Measurements from ENCODE around the gene FABP7. TPM values are rescaled to one million over a fixed set of nuclear protein-coding genes. Genes with fewer than 3 reads are reported as not detected.

FABP7 gene
- total RNA-seq, 1 experiment from 2014 or later: not detected

GRCh38 chr6:122818866-122819265 lies 39.4 kb downstream of the FABP7 start:
- Mint-ChIP-seq H3K4me1 (ENCODE audit: low read depth, unreplicated experiment) (peaks cover 4% of the 10 kb centered on the region), H3K27ac (ENCODE audit: unreplicated experiment) (no peak overlapping the region), H3K27me3 (ENCODE audit: insufficient read depth, unreplicated experiment) (no peaks in the 10 kb centered on the region), H3K36me3 (ENCODE audit: insufficient read depth, unreplicated experiment) (no peaks in the 10 kb centered on the region), H3K4me3 (ENCODE audit: unreplicated experiment) (no peak overlapping the region), H3K9me3 (ENCODE audit: unreplicated experiment) (no peaks in the 10 kb centered on the region)
- no TSS peak for BruUV-seq (replicated peaks)
- ChIA-PET POLR2A (no interaction called here), CTCF (no interaction called here)
- intact Hi-C loops (cut with micrococcal nuclease; ENCODE audit: unreplicated experiment): no loop called here
- DNase-seq: no peak
- no peak overlapping the region for H3K4me3 ChIP-seq (ENCODE audit: low read depth, low read length)
- TF ChIP-seq, protein P1, sequence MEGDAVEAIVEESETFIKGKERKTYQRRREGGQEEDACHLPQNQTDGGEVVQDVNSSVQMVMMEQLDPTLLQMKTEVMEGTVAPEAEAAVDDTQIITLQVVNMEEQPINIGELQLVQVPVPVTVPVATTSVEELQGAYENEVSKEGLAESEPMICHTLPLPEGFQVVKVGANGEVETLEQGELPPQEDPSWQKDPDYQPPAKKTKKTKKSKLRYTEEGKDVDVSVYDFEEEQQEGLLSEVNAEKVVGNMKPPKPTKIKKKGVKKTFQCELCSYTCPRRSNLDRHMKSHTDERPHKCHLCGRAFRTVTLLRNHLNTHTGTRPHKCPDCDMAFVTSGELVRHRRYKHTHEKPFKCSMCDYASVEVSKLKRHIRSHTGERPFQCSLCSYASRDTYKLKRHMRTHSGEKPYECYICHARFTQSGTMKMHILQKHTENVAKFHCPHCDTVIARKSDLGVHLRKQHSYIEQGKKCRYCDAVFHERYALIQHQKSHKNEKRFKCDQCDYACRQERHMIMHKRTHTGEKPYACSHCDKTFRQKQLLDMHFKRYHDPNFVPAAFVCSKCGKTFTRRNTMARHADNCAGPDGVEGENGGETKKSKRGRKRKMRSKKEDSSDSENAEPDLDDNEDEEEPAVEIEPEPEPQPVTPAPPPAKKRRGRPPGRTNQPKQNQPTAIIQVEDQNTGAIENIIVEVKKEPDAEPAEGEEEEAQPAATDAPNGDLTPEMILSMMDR (IDR thresholded peaks at IDR 0.05; ENCODE audit: insufficient read depth in 1 of 2, low read depth in 1 of 2, low read length in 1 of 2, severe bottlenecking in 1 of 2, unreplicated experiment in 1 of 2): no peak
- no peaks in the 10 kb centered on the region for H3K4me1 ChIP-seq
- H3K9me3 ChIP-seq: no peaks in the 10 kb centered on the region
- H3K27me3 ChIP-seq (replicated peaks; ENCODE audit: control insufficient read depth, insufficient read depth, low read length): no peaks in the 10 kb centered on the region
- no peaks in the 10 kb centered on the region for H3K36me3 ChIP-seq (ENCODE audit: control insufficient read depth, insufficient read depth, low read length)

GRCh38 chr6:122821095-122821494 lies 41.6 kb downstream of the FABP7 start:
- intact Hi-C loops (cut with micrococcal nuclease; ENCODE audit: unreplicated experiment): no loop called here
- ChIA-PET CTCF (no interaction called here), POLR2A (no interaction called here)
- Histone ChIP-seq H3K36me3 (ENCODE audit: control insufficient read depth, insufficient read depth, low read length) (no peaks in the 10 kb centered on the region), H3K27me3 (replicated peaks; ENCODE audit: control insufficient read depth, insufficient read depth, low read length) (no peaks in the 10 kb centered on the region), H3K4me3 (ENCODE audit: low read depth, low read length) (no peak overlapping the region), H3K9me3 (no peaks in the 10 kb centered on the region), H3K4me1 (no peaks in the 10 kb centered on the region)
- Mint-ChIP-seq H3K9me3 (ENCODE audit: unreplicated experiment) (no peaks in the 10 kb centered on the region), H3K27ac (ENCODE audit: unreplicated experiment) (no peak overlapping the region), H3K36me3 (ENCODE audit: insufficient read depth, unreplicated experiment) (no peaks in the 10 kb centered on the region), H3K4me3 (ENCODE audit: unreplicated experiment) (no peak overlapping the region), H3K4me1 (ENCODE audit: low read depth, unreplicated experiment) (peaks cover 4% of the 10 kb centered on the region), H3K27me3 (ENCODE audit: insufficient read depth, unreplicated experiment) (no peaks in the 10 kb centered on the region)
- DNase-seq: no peak
- BruUV-seq (replicated peaks): no TSS peak
- TF ChIP-seq, protein P1 (IDR thresholded peaks at IDR 0.05; ENCODE audit: insufficient read depth in 1 of 2, low read depth in 1 of 2, low read length in 1 of 2, severe bottlenecking in 1 of 2, unreplicated experiment in 1 of 2): no peak

- no peaks in the 10 kb centered on the region for H3K9me3 ChIP-seq
- H3K36me3 ChIP-seq (ENCODE audit: control insufficient read depth, insufficient read depth, low read length): no peaks in the 10 kb centered on the region
- intact Hi-C loops (cut with micrococcal nuclease; ENCODE audit: unreplicated experiment): no loop called here
- no peaks in the 10 kb centered on the region for H3K4me1 ChIP-seq
- H3K36me3 Mint-ChIP-seq (ENCODE audit: insufficient read depth, unreplicated experiment): no peaks in the 10 kb centered on the region
- H3K9me3 Mint-ChIP-seq (ENCODE audit: unreplicated experiment): peaks cover 9% of the 10 kb centered on the region
- ChIA-PET CTCF (no interaction called here), POLR2A (no interaction called here)
- H3K4me1 Mint-ChIP-seq (ENCODE audit: low read depth, unreplicated experiment): no peaks in the 10 kb centered on the region
- H3K27me3 ChIP-seq (replicated peaks; ENCODE audit: control insufficient read depth, insufficient read depth, low read length): no peaks in the 10 kb centered on the region
- H3K27ac Mint-ChIP-seq (ENCODE audit: unreplicated experiment): no peak overlapping the region
- BruUV-seq (replicated peaks): no TSS peak
- no peak overlapping the region for H3K4me3 Mint-ChIP-seq (ENCODE audit: unreplicated experiment)
- no peaks in the 10 kb centered on the region for H3K27me3 Mint-ChIP-seq (ENCODE audit: insufficient read depth, unreplicated experiment)
- TF ChIP-seq, protein P1 (IDR thresholded peaks at IDR 0.05; ENCODE audit: insufficient read depth in 1 of 2, low read depth in 1 of 2, low read length in 1 of 2, severe bottlenecking in 1 of 2, unreplicated experiment in 1 of 2): no peak
- no peak for DNase-seq
- H3K4me3 ChIP-seq (ENCODE audit: low read depth, low read length): no peak overlapping the region
Measured at GRCh38 chr6:122825163-122825562, 45.6 kb downstream of the FABP7 start.

All from Caco-2 (cell line).